H9 (cell line): ENCODE measurements around the gene FYTTD1. TPM values are rescaled to one million over a fixed set of nuclear protein-coding genes. Genes with fewer than 3 reads are reported as not detected.

Experiments used
- DNase-seq: peaks from one replicate; pipeline ENCODE4 v3.0.0-alpha.2; 2017
- H2AFZ ChIP-seq: one replicate; pipeline ENCODE4 v1.6.1; 2013; ENCODE audit warnings: mild to moderate bottlenecking, low read length, control low read depth, moderate library complexity
- H2AK5ac ChIP-seq: 2 replicates; pipeline ENCODE4 v1.6.1; 2013; ENCODE audit warnings: low read length, control low read depth, mixed read lengths; ENCODE audit not compliant: insufficient read length
- H2BK120ac ChIP-seq: one replicate; pipeline ENCODE4 v1.6.1; 2013; ENCODE audit warnings: low read depth, mild to moderate bottlenecking, low read length, control low read depth, inconsistent platforms; ENCODE audit not compliant: poor library complexity, severe bottlenecking
- H2BK12ac ChIP-seq: 2 replicates; pipeline ENCODE4 v1.6.1; 2013; ENCODE audit warnings: low read length, control low read depth, mixed read lengths, low read depth; ENCODE audit not compliant: insufficient read length
- H2BK15ac ChIP-seq: 2 replicates; pipeline ENCODE4 v1.6.1; 2013; ENCODE audit warnings: low read depth, low read length, control low read depth
- H2BK20ac ChIP-seq: one replicate; pipeline ENCODE4 v1.6.1; 2013; ENCODE audit warnings: low read depth, mild to moderate bottlenecking, low read length, control low read depth, inconsistent platforms; ENCODE audit not compliant: poor library complexity, severe bottlenecking
- H2BK5ac ChIP-seq: 2 replicates; pipeline ENCODE4 v1.6.1; 2013; ENCODE audit warnings: low read length, control low read depth, mixed read lengths; ENCODE audit not compliant: insufficient read length
- H3K14ac ChIP-seq: 2 replicates; pipeline ENCODE4 v1.6.1; 2013; ENCODE audit warnings: low read length, control low read depth; ENCODE audit not compliant: insufficient read depth
- H3K18ac ChIP-seq: 2 replicates; pipeline ENCODE4 v1.6.1; 2013; ENCODE audit warnings: low read depth, mild to moderate bottlenecking, mixed read lengths, low read length, control low read depth; ENCODE audit not compliant: insufficient read length
- H3K23ac ChIP-seq: 2 replicates; pipeline ENCODE4 v1.6.1; 2013; ENCODE audit warnings: low read length, control low read depth, mixed read lengths, low read depth; ENCODE audit not compliant: insufficient read length
- H3K23me2 ChIP-seq: 2 replicates; pipeline ENCODE4 v1.6.1; 2013; ENCODE audit warnings: low read depth, mild to moderate bottlenecking, mixed read lengths, low read length, control low read depth; ENCODE audit not compliant: insufficient read length, poor library complexity, severe bottlenecking
- H3K27ac ChIP-seq: 2 replicates; pipeline ENCODE4 v1.5.1; 2013; ENCODE audit warnings: low read length, control low read depth, mixed read lengths, low read depth; ENCODE audit not compliant: insufficient read length
- H3K27me3 ChIP-seq: 2 replicates; pipeline ENCODE4 v1.6.1; 2013; ENCODE audit warnings: low read length, control low read depth, inconsistent platforms; ENCODE audit not compliant: insufficient read depth
- H3K4ac ChIP-seq: 2 replicates; pipeline ENCODE4 v1.6.1; 2013; ENCODE audit warnings: low read depth, mild to moderate bottlenecking, control low read depth, inconsistent platforms, low read length, moderate library complexity
- H3K4me1 ChIP-seq: 2 replicates; pipeline ENCODE4 v1.6.1; 2013; ENCODE audit warnings: low read length, control low read depth, inconsistent platforms; ENCODE audit not compliant: insufficient read depth
- H3K4me2 ChIP-seq: 2 replicates; pipeline ENCODE4 v1.6.1; 2013; ENCODE audit warnings: low read length, control low read depth, mixed read lengths; ENCODE audit not compliant: insufficient read length, insufficient read depth
- H3K56ac ChIP-seq: 2 replicates; pipeline ENCODE4 v1.6.1; 2013; ENCODE audit warnings: low read depth, mild to moderate bottlenecking, mixed read lengths, low read length, control low read depth; ENCODE audit not compliant: insufficient read length
- H3K79me1 ChIP-seq: 2 replicates; pipeline ENCODE4 v1.6.1; 2013; ENCODE audit warnings: low read depth, mild to moderate bottlenecking, moderate library complexity, low read length, control low read depth, inconsistent platforms; ENCODE audit not compliant: insufficient read depth, poor library complexity, severe bottlenecking
- H3K79me2 ChIP-seq: 2 replicates; pipeline ENCODE4 v1.6.1; 2013; ENCODE audit warnings: low read length, control low read depth, inconsistent platforms; ENCODE audit not compliant: insufficient read depth
- H3K9ac ChIP-seq: 2 replicates; pipeline ENCODE4 v1.6.1; 2013; ENCODE audit warnings: low read length, control low read depth, mixed read lengths; ENCODE audit not compliant: insufficient read length; ENCODE audit errors: extremely low read depth
- H3K9me3 ChIP-seq: one replicate; pipeline ENCODE4 v1.6.1; 2013; ENCODE audit warnings: low read depth, low read length, inconsistent platforms; ENCODE audit not compliant: control insufficient read depth
- H3T11ph ChIP-seq: one replicate; pipeline ENCODE4 v1.6.1; 2013; ENCODE audit warnings: mild to moderate bottlenecking, low read length, control low read depth, inconsistent platforms
- H4K20me1 ChIP-seq: one replicate; pipeline ENCODE4 v1.6.1; 2013; ENCODE audit not compliant: control insufficient read depth, insufficient read length, insufficient read depth
- H4K5ac ChIP-seq: 2 replicates; pipeline ENCODE4 v1.6.1; 2013; ENCODE audit warnings: low read depth, mild to moderate bottlenecking, mixed read lengths, low read length, control low read depth; ENCODE audit not compliant: insufficient read length
- H4K8ac ChIP-seq: replicated peaks from 2 replicates; pipeline ENCODE4 v1.6.1; 2013; ENCODE audit warnings: low read length, control low read depth, mixed read lengths, low read depth; ENCODE audit not compliant: insufficient read length
- H4K91ac ChIP-seq: 2 replicates; pipeline ENCODE4 v1.6.1; 2013; ENCODE audit warnings: low read depth, mild to moderate bottlenecking, moderate library complexity, mixed read lengths, low read length, control low read depth; ENCODE audit not compliant: insufficient read length
- H3K27ac Mint-ChIP-seq, 3 experiments: 2 replicates in 2 of 3; 3 replicates in 1 of 3; pipeline ENCODE4 v1.8.0; 2020 to 2021; ENCODE audit warnings: mixed read lengths in 3 of 3, mild to moderate bottlenecking in 1 of 3, moderate library complexity in 1 of 3
- H3K27me3 Mint-ChIP-seq: 2 replicates; pipeline ENCODE4 v1.8.0; 2021; ENCODE audit warnings: low read depth, mild to moderate bottlenecking, moderate library complexity, mixed read lengths
- H3K36me3 Mint-ChIP-seq, 3 experiments: 2 replicates in 2 of 3; 3 replicates in 1 of 3; pipeline ENCODE4 v1.8.0; 2020 to 2021; ENCODE audit warnings: low read depth in 3 of 3, mixed read lengths in 3 of 3; ENCODE audit not compliant: insufficient read depth in 1 of 3
- H3K4me1 Mint-ChIP-seq, 2 experiments: 2 replicates each; pipeline ENCODE4 v1.8.0; 2020; ENCODE audit warnings: mixed read lengths in 2 of 2
- H3K4me3 Mint-ChIP-seq, 2 experiments: 2 replicates in 1 of 2; 3 replicates in 1 of 2; pipeline ENCODE4 v1.8.0; 2020 to 2021; ENCODE audit warnings: mild to moderate bottlenecking in 2 of 2, mixed read lengths in 2 of 2, moderate library complexity in 1 of 2
- H3K9me3 Mint-ChIP-seq, 2 experiments: 2 replicates in 1 of 2; 3 replicates in 1 of 2; pipeline ENCODE4 v1.8.0; 2020; ENCODE audit warnings: mild to moderate bottlenecking in 2 of 2, mixed read lengths in 2 of 2, moderate library complexity in 1 of 2
- CTCF ChIP-seq: fragments of 200-600 bp; sonication (generic); conservative IDR thresholded peaks from 3 replicates; pipeline ENCODE4 v1.8.0; 2021; ENCODE audit warnings: antibody characterized with exemption, mild to moderate bottlenecking
- WGBS: extraction: QIAGEN DNeasy Blood & Tissue Kit; methylation state at CpG from one replicate; pipeline ENCODE4 v1.1.7; 2013; ENCODE audit warnings: missing lambda C conversion rate, low lambda C conversion rate, mixed read lengths; ENCODE audit not compliant: insufficient read length; ENCODE audit errors: extremely low coverage; 5-methylcytosine and 5-hydroxymethylcytosine counted together
- total RNA-seq: library from RNA; stranded (reverse); gene quantifications from 2 replicates; pipeline ENCODE4 v1.2.1, GENCODE V29; 2021

The FYTTD1 gene
- total RNA-seq, 1 experiment from 2014 or later, result 19.4 TPM

GRCh38 chr3:197756704-197757103, 7.0 kb downstream of the FYTTD1 start:
- WGBS, result no CpG with 5 or more reads among the region's 3 CpGs
- no peak for DNase-seq
- H3K79me2 ChIP-seq, result no peaks in the 10 kb centered on the region

More at GRCh38 chr3:197756704-197757103, 7.0 kb downstream of the FYTTD1 start:
- Histone ChIP-seq H3K56ac (no peak overlapping the region), H2AFZ (no peak overlapping the region), H4K5ac (no peak overlapping the region), H3K4ac (no peak overlapping the region), H3K27me3 (no peaks in the 10 kb centered on the region), H4K20me1 (no peaks in the 10 kb centered on the region), H3K18ac (no peak overlapping the region), H3T11ph (no peak overlapping the region), H2BK20ac (no peak overlapping the region), H4K8ac (no peak overlapping the region), H3K4me1 (no peaks in the 10 kb centered on the region), H2BK15ac (no peak overlapping the region), H2BK12ac (no peak overlapping the region), H2BK5ac (no peak overlapping the region), H3K27ac (no peak overlapping the region), H3K14ac (no peak overlapping the region), H2BK120ac (no peak overlapping the region), H3K79me1 (peaks cover 2% of the 10 kb centered on the region), H2AK5ac (no peak overlapping the region), H3K9me3 (no peaks in the 10 kb centered on the region), H3K4me2 (no peak overlapping the region), H3K23me2 (no peaks in the 10 kb centered on the region), H3K23ac (no peak overlapping the region), H4K91ac (no peak overlapping the region), H3K9ac (no peak overlapping the region)
- Mint-ChIP-seq H3K27ac (no peak overlapping the region), H3K4me3 (no peak overlapping the region), H3K9me3 (no peaks in the 10 kb centered on the region), H3K27me3 (peaks cover 5% of the 10 kb centered on the region; the same call in 1 of the 2 replicates), H3K36me3 (peaks cover 0 to 2% (median 0%) of the 10 kb centered on the region in 3 experiments; a peak in 3 of 7 replicates), H3K4me1 (no peaks in the 10 kb centered on the region)
- TF ChIP-seq CTCF, result no peak
